ENCODE measurements around the gene UBE2V1.
A peak's percentile ranks its signal among the peaks of the same experiment; 100 is the strongest.
"Not testable (repeated sequence)": the region's sequence is repeated elsewhere in the genome, so short reads cannot be mapped to it uniquely, and the experiment has no call there.

UBE2V1 gene

DNA sequence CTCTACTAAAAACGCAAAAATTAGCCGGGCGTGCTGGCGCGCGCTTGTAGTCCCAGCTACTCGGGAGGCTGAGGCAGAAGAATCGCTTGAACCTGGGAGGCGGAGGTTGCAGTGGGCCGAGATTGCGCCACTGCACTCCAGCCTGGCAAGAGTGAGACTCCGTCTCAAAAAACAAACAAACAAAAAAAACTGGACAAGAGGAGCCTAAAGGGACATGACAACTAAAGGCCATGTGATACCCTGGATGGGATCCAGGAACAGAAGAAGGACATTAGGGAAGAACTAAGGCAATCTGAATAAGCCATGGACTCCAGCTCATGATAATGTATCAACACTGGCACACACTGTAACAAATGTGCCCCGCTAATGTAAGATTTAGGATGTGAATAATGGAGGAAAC, 24.8 kb upstream of the UBE2V1 start:
- DNase-seq, result not testable (repeated sequence)

- peak; percentile 32 for DNase-seq
These were observed 24.1 kb upstream of the UBE2V1 start for GRCh38 chr20:50136822-50137599.

DNA sequence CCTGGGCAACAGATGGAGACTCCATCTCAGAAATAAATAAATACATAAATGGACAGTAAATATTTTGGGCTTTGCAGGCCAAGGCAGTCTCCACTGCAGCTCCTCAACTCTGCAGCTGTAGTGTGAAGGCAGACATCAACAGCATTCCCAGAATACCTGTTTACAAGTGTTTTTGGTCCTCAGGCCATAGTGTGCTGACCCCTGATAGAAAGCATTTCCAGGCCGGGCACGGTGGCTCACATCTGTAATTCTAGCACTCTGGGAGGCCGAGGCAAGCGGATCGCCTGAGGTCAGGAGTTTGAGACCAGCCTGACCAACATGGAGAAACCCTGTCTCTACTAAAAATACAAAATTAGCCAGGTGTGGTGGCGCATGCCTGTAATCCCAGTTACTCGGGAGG, 22.2 kb upstream of the UBE2V1 start:
- DNase-seq, result not testable (repeated sequence)

DNA sequence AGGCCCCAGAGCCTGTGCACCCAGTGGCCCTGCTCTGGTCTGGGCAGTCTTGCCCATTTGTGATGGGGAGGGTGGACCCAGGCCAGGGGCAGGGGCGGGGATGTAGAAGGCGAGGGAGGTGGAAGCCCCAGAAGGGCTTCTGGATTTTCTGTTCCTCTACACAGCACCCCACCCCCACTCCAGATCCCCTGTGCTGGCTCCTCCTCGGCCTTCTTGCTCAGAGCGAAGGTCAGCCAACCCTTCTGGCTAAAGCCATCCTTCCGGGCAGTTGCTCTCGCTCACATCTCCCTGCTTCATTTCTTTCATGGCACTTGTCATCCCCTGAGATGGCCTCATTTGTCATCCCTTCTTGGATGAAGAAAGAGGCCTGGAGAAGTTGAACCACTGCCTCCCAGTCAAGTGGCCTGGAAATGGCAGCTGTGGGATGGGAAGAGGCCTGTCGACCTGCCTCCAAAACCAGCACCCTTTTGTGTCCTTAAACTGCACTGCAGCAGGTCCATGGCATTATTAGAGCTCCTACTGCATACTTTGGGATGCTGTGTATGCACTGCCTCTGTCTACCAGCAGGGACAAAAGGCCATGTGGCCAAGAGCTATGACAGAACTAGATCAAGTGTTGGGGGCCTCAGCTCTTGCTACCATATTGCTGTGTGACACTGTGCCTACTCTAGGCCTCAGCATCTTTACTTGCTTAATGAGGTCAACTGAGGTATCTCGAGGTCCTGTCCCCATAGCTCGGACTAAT, 20.7 kb upstream of the UBE2V1 start:
- DNase-seq, result no peak

GRCh38 chr20:50133041-50133440, 20.1 kb upstream of the UBE2V1 start:
- DNase-seq, result no peak

DNA sequence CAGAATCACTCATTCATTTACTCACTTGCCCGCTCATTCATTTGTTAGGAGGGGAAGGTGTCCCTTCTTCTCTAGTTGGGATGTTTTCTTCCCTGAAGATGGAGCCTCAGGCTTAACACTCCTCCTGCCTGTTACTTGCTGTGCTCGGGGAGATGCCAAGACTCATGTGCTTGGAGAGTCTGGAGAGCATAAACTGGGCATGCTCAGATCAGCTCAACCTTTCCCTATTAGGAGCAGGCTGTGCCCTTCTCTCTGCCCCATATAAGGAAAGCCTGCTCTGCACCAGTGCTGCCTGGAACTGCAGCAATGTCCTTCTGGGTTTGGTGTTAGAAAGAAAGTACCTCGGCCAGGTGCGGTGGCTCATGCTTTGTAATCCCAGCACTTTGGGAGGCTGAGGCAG, 18.0 kb upstream of the UBE2V1 start:
- no peak for DNase-seq

GRCh38 chr20:50130356-50130723, 17.4 kb upstream of the UBE2V1 start:
- no peak for DNase-seq

- DNase-seq, result peak; percentile 91
These were observed 16.9 kb upstream of the UBE2V1 start for GRCh38 chr20:50129662-50130355.

- DNase-seq, result no peak
These were observed 15.6 kb upstream of the UBE2V1 start for GRCh38 chr20:50128520-50128905.

GRCh38 chr20:50127587-50128519, 14.9 kb upstream of the UBE2V1 start:
- no peak for DNase-seq

DNA sequence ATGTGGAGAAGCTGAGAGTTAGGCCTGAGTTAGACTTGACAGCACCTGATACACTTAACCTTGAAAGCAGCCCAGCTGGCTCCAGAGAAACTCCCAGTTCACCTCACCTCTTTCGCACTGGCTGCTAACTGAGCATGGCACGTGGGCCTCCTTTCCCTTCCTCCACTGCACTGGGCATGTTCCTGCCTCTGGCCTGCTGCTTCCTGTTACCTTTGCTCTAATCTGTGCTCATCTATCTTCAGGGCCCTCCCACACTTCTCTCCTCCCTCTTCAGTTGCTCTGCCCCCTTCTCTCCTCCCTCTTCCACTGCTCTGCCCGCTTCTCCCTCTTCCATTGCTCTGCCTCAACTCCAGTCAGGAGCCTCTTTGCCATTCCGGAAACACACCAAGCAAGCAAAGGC, 13.7 kb upstream of the UBE2V1 start:
- DNase-seq, result no peak

DNA sequence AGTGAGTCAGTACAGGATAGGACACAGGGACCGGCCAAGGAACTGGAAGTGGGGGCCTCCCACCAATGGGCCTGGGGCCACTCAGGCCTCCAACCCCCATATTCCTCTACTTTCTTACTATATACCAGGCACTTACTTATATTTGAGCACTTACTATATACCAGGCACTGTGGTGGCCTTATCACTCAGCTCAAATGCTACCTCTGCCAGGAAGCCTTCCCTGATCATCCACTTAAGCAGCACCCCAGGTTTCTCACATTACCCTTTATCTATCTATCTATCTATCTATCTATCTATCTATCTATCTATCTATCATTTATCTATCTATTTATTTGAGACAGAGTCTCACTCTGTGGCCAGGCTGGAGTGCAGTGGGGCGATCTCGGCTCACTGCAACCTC, 12.3 kb upstream of the UBE2V1 start:
- no peak for DNase-seq

GRCh38 chr20:50124496-50124895, 11.5 kb upstream of the UBE2V1 start:
- no peak for DNase-seq

- no peak for DNase-seq
These were observed 10.5 kb upstream of the UBE2V1 start for GRCh38 chr20:50123418-50123817.

DNA sequence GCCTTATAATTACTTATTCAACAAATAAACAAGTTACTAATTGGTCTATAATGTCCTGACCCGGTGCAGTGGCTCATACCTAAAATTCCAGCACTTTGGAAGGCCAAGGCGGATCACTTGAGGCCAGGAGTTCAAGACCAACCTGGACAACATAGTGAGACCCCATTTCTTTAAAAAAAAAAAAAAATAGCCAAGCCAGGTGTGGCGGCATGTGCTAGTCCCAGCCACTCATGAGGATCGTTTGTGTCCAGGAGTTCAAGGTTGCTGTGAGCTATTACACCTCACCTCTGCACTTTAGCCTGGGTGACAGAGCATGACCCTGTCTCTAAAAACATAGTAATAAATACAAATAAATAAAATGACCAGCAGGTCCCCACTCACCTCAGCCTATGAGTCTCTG, 9.8 kb upstream of the UBE2V1 start:
- DNase-seq, result no peak

GRCh38 chr20:50121858-50122271, 8.9 kb upstream of the UBE2V1 start:
- peak; percentile 26 for DNase-seq

DNA sequence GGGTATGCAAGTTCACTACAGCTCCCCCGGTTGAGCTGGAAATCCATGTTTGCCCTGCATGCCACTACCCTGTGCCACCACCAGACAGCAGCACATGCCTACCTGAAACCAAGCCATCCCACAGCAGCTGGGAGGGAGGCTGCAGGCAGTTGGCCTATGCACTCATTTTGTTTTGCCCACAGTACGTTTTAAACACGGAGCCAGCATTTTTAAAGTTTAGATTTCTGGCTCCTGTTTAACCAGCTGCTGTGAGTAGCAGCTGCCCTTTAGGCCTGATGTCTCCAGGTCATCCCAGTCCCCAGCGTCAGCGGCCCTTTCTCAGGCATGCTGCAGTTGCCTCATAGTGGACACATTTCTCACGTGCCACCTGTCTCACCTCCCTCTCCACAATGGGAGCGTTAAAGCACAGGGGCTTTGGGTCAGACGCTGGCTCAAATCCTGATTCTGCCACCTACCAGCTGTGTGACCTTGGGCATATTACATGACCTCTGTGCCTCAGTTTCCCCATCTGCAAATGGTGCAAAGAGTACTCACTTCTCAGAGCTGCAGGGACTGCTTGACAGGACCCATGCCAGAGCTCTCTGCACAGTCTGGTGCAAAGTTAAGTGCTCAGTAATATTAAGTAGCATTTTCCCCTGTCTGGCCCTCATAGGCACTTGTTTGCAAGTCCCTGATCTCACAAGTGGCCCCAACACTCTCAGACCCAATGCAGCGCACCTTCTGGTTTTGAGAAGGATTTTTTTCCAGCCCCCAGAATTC, 8.2 kb upstream of the UBE2V1 start:
- peak; percentile 20 for DNase-seq

DNA sequence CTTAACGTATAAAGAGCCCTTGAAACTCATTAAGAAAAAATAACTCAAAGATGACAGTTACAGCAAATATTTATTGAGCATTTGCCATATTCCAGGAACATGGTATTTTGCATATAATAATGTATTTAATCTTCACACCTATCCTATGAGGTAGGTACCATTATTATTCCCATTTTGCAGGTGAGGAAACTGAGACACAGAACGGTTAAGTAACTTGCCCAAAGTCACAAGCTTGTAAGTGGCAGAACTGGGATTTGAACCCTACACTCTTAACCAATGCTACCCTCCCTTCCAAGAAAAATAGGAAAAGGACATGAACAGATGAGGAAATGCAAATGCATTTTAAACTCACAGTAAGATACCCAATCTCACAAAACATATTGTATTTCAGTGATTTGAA, 5.3 kb upstream of the UBE2V1 start:
- no peak for DNase-seq

- DNase-seq, result no peak
These were observed 3.5 kb upstream of the UBE2V1 start for GRCh38 chr20:50116368-50116999.

- DNase-seq, result peak; percentile 96
These were observed 2.8 kb upstream of the UBE2V1 start for GRCh38 chr20:50115591-50116367.
